ENCODE results near the gene LBX2. TPM values are rescaled to one million over a fixed set of nuclear protein-coding genes. Genes with fewer than 3 reads are reported as not detected.

LBX2 gene
- polyA plus RNA-seq, 1 of the 3 experiments (the other 2 are of a cell fraction): 0.03 TPM

- Histone ChIP-seq H3K4me1 (ENCODE audit: control insufficient read depth in 1 of 2, insufficient read depth in 2 of 2, low read depth in 1 of 2, low read length in 1 of 2) (peaks cover 6 to 7% of the 10 kb centered on the region in 2 experiments; a peak in 2 of 4 replicates), H3K4me3 (ENCODE audit: low read depth in 2 of 2, low read length in 1 of 2) (peak within 1 kb of the TSS; percentile 68 to 74), H3K9me2 (no peaks in the 10 kb centered on the region), H3K36me3 (replicated peaks in 1 of 2; ENCODE audit: control insufficient read depth in 1 of 2, insufficient read depth in 2 of 2, low read length in 1 of 2) (peaks cover 19 to 27% of the 10 kb centered on the region in 2 experiments), H3K27ac (ENCODE audit: low read depth in 2 of 2, low read length in 1 of 2) (peak within 1 kb of the TSS; percentile 78 to 94), H3K9ac (peak within 1 kb of the TSS; percentile 72), H3K4me2 (peak within 1 kb of the TSS; percentile 93), H3F3A (replicated peaks; ENCODE audit: insufficient read depth) (peaks cover 34% of the 10 kb centered on the region), H2AFZ (ENCODE audit: low read depth) (peak within 1 kb of the TSS; percentile 81), H3K79me2 (ENCODE audit: insufficient read depth) (peaks cover 16% of the 10 kb centered on the region; the same call in 1 of the 2 replicates), H4K20me1 (ENCODE audit: insufficient read depth) (no peaks in the 10 kb centered on the region), H3K27me3 (ENCODE audit: insufficient read depth) (no peaks in the 10 kb centered on the region), H3K9me3 (no peaks in the 10 kb centered on the region)
- peak; percentile 85 for DNase-seq
- 1% methylated on average over 60 of the region's 66 CpGs for WGBS (ENCODE audit: low lambda C conversion rate)
- ChIA-PET CTCF (interaction anchor here (0.9 to 3.9 kb wide), 5 partner anchors 10 to 115 kb away, joined by 3 to 28 read pairs (median 3); partner anchors contain the start of genes CCDC142 and TTC31), POLR2A (interaction anchor here (0.9 to 6.9 kb wide), 13 partner anchors 10 to 115 kb away, joined by 3 to 60 read pairs (median 4); partner anchors contain the start of genes AUP1, CCDC142, HTRA2 and INO80B)
- TF ChIP-seq RCOR1 (IDR thresholded peaks at IDR 0.05; ENCODE audit: low read length) (0 out of 2 replicates have a peak, but pooled peaks have one; percentile 17), CHD2 (IDR thresholded peaks at IDR 0.05; ENCODE audit: low read length, partially characterized antibody) (peak; percentile 96), PBX3 (IDR thresholded peaks at IDR 0.05) (peak; percentile 79), TAF1 (IDR thresholded peaks at IDR 0.05; ENCODE audit: borderline replicate concordance, low read depth, low read length) (peak; percentile 92), RXRA (IDR thresholded peaks at IDR 0.05; ENCODE audit: borderline replicate concordance, low read depth) (no peak), MAX (IDR thresholded peaks at IDR 0.05; ENCODE audit: low read depth) (peak; percentile 88), GATA2 (CRISPR knock-in tag; IDR thresholded peaks at IDR 0.05) (no peak), USF1 (IDR thresholded peaks at IDR 0.05; ENCODE audit: borderline replicate concordance, low read depth) (no peak), POLR2AphosphoS5 (IDR thresholded peaks at IDR 0.05; ENCODE audit: low read depth, low read length) (peak; percentile 99), ELF1 (IDR thresholded peaks at IDR 0.05) (peak; percentile 89), NRF1 (IDR thresholded peaks at IDR 0.05; ENCODE audit: low read depth, low read length) (no peak), FOXJ3 (CRISPR knock-in tag; IDR thresholded peaks at IDR 0.05) (no peak), REST (IDR thresholded peaks at IDR 0.05; ENCODE audit: low read depth, low read length) (peak; percentile 62; the same call in 1 of the 2 replicates), MXI1 (IDR thresholded peaks at IDR 0.05; ENCODE audit: low read depth, low read length) (peak; percentile 85), ZBTB33 (IDR thresholded peaks at IDR 0.05; ENCODE audit: borderline replicate concordance, low read depth) (peak; percentile 84; the same call in 1 of the 2 replicates), RAD21 (IDR thresholded peaks at IDR 0.05; ENCODE audit: low read length) (no peak), IRF3 (IDR thresholded peaks at IDR 0.05; ENCODE audit: low read depth, low read length) (no peak), GABPA (IDR thresholded peaks at IDR 0.05; ENCODE audit: low read depth) (peak; percentile 100), SMC3 (IDR thresholded peaks at IDR 0.05; ENCODE audit: low read depth, low read length) (no peak), YY1 (IDR thresholded peaks at IDR 0.05; ENCODE audit: low read depth) (peak; percentile 92), JUND (IDR thresholded peaks at IDR 0.05) (peak; percentile 56; the same call in 1 of the 2 replicates)
Observed at GRCh38 chr2:74472086-74472944, 27.1 kb downstream of the LBX2 start, which contains the start of gene MRPL53. Gene MRPL53, minus strand, starts transcription at chr2:74472680. Its CDS starts 20 bp downstream, at chr2:74472660.
